Skin of body (tissue), 2 donors: Measurements from ENCODE around the gene MEGF10. TPM values are rescaled to one million over a fixed set of nuclear protein-coding genes. Genes with fewer than 3 reads are reported as not detected.

Source experiments
- DNase-seq: peaks from one replicate; lab custom pipeline; 2025; lab: John Stamatoyannopoulos, UW
- total RNA-seq: library from RNA; depleted of rRNA; stranded (reverse); fragments of >200 nt; gene quantifications from one replicate; pipeline ENCODE4 v1.2.3, GENCODE V29; 2014

Gene MEGF10
- total RNA-seq, 1 donor from 2014 or later, result 4.7 TPM

DNA sequence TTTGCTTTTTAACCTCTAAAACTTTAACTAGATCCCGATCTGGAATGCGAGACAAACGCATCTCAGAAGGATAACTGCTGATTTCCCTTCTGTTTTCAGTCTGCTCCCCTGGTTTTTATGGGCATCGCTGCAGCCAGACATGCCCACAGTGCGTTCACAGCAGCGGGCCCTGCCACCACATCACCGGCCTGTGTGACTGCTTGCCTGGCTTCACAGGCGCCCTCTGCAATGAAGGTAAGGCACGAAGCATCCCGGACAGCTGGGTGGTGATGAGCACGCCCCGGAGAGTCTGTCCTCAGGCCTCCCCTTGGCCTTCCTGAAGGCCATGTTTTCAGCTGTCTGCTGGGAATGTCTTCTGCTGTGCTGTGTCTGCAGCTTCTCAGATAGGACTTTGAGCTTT is 144.0 kb downstream of the MEGF10 start:
- no peak for DNase-seq

DNA sequence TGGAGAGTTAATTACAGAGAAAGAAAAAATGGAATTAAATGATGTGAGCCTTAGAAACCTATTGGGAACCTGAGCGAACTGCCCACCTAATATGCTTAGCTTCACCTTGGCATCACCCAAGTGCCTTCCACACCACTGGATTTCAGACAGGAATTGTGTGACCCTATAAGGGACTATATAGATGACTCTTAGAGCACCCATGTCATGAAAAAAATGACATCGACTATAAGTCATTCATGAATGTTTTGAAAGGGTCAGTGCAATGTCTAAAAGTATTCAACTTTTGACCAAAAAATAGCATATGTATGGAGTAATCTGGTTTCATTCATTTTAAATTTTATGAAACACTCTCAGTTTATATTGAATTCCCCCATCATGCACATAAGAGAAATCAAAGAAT is 145.2 kb downstream of the MEGF10 start:
- DNase-seq, result no peak

DNA sequence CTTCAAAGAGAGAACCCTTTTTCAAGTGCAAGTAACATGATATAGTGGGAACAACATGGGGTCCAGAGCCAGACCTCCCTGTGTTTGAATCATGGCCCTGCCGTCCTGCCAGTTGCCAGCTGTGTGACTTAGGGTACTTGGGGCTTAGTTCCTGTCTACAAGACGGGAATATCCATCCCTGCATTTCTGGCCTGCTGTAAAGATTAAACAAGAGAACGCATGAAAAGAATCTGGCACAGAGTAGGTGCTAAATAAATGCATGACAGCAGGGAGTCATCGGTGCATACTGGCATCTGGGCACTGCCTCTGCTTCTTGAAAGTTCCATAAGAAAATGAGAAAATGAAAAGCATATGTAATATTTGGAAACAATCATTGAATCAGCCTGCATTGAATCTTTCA is 149.0 kb downstream of the MEGF10 start:
- DNase-seq, result no peak

DNA sequence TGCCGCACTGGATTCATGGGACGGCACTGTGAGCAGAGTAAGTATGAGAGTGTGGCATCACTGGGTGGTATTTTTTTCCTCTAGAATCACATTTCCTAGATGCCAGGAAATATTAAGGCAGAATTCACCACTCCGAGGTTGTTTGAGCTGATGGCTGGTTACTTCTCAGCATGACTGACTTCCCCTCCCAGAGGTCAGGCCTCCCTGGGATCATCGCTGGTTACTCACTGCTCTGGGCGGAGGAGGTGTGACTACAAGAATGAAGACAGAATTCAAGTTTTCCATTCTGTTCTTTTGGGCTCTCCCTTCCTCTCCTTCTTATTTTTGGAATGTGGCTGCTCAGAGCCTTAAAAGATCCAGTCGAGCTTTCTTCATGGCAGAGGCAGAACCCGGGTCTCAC is 150.2 kb downstream of the MEGF10 start:
- DNase-seq, result no peak

DNA sequence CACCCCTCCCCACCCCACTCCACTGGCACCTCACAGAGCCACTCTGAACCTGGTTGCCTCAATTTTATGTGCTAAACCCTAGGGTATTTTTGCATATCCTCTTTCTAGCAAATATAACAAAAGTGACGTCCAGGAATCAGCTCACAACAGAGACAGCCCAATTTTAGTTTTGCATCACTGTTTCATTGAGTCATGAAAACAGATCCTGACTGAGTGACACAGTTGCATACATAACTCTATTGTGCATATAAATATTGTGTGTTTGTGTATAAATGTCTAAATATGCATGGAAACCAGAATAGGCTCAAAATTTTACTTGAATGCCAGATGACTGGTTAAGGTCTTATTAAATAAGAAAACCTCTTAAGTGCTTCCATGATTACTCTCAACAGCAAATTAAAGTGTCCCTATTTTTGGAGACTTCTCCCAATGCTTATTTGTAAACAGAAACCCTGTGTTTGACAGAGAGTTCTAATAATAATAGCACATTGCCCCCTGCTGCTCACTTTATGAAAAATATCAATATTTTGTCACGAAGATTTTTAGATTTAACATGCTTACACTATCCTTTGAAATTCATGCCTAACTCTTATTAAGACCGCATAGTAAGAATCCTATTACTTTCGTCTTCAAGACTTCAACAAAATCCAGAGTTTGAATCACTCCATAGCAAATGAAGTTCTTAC is 151.3 kb downstream of the MEGF10 start:
- DNase-seq, result peak; percentile 14

DNA sequence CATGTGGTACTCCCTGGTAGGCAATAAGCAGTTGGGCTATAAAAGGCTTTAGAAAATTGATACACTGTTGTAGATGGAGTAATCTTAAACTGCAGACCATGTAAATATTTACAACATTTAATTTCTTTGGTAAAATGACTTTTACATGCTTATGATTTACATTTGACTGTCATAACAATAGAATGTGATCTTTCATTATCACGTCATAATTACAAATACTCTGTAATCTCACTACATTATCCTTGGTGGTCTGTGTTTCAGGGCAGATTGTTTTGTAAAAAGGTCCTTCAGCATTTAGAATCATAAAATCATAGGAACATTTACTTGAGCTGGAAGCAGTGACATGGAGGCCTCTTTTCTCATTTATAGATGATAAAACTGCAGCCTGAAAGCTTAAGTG is 153.6 kb downstream of the MEGF10 start:
- DNase-seq, result no peak

DNA sequence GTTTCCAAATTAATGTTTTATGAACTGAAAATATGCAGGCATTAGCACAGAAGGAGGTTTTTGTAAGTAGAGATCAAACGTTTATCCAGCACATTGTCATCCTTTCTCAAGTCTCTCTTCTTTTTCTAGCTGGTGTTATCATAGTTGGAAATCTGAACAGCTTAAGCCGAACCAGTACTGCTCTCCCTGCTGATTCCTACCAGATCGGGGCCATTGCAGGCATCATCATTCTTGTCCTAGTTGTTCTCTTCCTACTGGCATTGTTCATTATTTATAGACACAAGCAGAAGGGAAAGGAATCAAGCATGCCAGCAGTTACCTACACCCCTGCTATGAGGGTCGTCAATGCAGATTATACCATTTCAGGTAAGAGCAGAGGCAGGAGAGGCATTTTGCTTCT is 154.7 kb downstream of the MEGF10 start:
- DNase-seq, result no peak

DNA sequence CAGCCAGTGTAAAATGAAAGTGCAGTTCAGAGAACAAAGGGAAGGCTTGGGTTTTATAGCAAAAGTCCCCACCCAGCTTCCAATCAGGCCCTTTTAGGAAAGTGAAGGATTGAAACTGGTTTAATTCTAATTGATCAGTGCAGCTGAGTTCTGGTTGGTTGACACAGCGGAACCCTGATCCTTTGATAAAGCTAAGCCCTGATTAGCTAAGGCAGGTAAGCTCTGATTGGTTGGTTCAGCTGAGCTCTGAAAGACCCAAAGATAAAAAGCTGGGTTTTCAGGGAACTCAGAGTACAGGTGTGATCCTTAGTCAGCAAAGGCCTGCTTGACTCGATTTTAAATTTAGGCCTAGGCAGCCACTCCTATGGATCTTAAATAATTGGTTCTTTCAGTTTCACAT is 156.0 kb downstream of the MEGF10 start:
- no peak for DNase-seq

DNA sequence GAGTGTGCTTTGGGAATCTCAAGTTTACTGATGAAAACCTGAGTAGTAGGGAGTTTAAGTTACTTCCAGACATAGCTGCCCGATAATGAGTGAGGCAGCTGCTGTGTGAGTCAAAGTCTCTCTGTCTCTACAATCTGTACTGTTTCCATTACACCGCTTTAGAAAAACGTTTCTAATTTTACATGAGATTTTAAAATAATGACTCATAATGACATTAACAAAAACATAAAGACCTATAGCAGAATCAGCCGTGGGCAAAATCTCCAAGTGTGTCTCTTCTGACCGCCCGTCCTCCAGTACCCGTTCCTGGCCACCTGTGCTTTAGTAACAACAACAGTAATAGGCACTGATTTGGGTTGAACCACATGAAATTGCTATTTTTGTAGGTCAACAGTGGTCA is 157.2 kb downstream of the MEGF10 start:
- no peak for DNase-seq

DNA sequence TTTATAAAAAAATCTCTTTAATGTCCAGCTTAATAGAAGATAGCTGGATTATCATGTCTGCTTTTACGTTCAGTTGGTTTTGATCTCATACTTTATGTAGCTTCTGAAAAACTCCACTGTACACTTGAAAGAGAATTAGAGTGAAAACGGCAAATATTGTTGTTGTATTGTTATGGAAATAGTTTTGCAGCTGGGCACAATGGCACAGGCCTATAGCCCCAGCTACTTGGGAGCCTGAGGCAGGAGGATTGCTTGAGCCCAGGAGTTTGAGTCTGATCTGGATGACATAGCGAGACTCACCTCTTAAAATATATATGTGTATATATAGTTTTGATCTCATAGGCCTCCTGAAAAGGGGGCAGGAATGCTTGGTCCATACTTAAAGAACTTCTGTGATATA is 159.4 kb downstream of the MEGF10 start:
- DNase-seq, result no peak

DNA sequence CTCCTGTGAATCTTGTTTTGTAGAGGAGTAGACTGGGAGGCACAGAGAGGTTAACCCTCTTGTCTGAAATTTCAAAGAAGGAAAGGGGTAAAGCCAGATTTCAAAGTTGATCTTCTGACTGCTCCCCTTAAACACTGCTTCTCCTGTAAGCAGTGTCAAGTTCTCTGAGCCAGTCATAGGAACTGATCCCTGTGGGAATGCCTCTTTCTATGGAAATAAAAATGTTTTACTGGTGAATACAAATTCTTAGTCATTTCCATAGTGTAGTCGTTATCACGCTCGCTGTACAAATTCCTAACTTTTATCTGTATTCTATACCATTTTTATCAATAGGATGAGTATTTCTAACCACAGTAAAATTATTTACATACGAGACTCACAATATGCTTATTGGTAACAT is 160.5 kb downstream of the MEGF10 start:
- DNase-seq, result no peak

DNA sequence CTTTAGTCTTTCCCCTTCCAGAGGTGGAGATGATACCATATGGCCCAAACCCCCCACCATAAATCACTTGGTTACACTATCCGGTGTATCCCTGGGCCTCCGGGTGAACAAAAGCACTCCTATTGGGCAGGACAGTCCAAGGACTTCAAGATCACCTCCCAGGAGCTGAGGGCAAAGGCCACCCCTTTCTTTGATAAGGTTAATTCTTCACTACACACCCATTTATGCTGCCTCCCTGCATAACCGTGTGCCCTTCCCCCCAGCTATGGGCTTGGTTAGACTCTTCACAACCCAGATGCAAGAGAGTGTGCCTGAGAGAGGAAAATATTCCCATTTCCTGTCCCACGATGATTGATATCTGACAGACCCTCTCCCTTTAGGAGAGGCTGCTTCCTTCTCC is 162.0 kb downstream of the MEGF10 start:
- DNase-seq, result no peak

DNA sequence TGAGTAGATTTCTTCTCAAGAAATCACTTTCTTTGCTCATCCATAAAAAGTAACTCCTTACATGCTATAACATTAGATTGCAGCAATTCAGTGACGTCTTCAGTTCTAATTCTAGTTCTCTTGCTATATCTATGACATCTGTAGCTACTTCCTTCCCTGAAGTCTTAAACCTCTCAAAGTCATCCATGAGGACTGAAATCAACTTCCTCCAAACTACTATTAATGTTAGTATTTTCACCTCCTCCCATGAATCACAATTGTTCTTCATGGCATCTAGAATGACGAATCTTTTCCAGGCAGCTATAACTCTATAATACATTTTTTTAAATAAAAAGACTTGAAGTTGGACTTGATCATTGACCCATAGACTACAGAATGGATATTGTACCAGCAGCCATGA is 180.6 kb downstream of the MEGF10 start:
- no peak for DNase-seq

DNA sequence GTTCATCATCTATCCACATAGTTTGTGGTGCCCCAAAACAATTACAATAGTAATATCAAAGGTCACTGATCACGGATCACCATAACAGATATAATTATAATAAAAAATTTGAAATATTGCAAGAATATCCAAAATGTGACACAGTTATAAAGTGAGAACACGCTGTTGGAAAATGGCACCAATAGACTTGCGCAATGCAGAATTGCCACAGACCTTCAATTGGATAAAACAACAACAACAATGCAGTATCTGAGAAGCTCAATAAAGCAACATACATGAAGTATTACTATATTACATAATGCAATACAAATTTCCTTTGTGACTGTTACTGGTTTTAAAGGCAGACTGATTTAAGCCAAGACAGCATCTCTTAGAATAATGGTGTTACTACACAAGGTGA is 182.1 kb downstream of the MEGF10 start:
- DNase-seq, result no peak

DNA sequence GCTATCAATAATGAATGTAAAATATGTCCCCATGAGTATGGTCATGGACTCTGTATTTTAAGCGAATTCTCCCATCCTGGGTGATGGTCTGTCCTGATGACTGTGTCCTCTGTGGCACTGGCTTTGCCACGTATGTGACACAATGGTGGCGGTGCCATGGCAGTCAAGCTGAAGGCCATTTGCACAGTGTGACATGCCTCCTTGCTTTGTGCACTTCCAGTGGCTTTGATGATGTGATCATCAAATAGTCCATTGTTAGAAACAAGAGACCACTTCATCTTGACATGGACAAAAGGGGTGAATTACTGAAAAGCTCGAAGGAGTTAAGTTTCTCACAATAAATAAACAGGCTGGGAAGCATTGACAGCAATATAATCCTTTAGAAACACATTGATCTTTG is 195.9 kb downstream of the MEGF10 start:
- DNase-seq, result no peak

DNA sequence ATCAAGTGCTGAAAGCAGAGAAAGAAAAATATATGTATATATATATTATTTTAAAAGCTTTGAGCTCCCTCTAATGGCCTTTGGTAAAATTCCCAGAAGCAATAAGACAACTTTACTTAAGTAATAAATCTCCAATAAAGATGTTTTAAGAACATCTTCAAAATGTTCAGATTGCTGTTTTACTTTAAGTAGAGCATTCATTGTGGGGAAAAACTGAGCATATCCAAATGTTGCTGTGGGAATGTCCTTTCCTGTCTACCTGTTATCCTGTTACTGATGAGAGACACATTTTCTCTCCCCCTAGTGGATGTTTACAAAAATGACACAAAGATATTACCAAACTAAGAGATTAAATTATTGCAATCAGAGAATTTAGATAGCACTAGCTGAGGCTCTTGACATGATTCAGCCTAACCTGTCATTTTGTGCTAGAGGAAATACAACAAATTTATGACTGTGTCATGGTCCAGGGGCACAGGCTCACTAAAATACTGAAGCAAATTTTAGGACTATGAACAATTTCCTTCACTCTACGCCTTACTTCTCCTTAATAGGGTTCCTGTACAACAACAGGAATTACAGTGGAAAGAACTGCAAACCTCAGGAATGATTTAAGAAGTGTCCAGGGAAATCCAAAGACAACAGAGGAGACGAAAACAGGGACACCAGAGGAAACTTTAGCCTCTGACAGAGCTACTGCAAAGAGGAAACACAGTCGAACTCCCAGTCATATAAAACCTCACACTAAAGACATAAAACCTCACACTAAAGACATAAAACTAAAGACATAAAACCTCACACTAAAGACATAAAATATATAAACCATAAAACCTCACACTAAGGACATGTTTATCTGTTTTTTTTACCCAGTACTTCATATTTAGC is 202.5 kb downstream of the MEGF10 start:
- peak; percentile 65 for DNase-seq

DNA sequence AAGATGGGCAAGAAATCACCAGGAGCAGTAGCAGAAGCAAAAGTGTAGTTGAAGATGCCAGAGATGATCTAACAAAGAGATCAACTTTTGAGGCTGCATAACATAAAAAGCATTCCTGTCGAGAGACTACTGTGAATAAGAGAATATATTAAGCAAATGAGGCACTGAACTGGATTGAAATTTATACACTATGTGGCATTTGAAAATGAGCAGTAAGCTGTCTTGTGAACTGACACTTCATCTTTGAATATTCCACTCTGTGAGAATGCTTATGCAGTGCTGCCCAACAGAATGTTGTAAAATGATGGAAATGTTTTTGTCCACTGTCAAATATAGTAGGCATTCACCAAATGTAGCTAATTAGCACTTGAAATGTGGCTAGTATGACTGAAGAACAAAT is 208.0 kb downstream of the MEGF10 start:
- DNase-seq, result no peak

DNA sequence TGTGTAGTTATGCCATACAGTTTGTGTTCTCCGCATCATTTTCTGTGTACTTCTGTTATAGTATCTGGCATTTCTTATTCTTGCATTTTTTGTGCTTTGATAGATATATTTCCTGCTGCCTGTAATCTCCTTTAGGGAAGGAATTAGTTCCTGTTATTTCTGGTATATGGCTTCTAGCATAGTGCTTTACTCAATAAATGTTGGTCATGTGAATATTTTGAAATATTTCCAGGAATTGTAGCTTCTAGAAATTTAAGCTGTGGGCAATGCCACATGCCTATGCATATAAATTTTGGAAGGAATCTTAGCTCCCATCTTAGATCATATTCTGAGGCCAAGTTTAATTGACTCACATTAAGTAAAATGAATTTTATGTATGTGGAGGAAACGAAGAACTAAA is 215.3 kb downstream of the MEGF10 start:
- DNase-seq, result no peak

DNA sequence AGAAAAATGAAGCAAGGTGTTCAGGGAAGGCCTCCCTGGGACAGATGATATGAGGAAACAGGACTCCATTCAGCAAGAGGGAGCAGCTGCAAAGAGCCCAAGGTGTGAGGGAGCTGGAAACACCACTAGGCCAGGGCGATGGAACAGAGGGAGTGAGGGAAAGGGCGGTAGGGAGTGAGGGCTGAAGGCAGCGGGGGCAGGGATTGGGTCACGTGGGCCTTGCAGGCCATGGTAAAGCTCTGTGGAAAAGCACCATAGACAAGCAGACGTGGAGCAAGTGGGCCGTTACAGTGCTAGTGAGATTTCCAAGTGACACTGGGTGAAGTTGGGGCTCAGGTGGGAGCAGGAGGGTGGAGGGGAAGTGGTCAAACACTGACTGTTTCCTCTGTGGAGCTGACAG is 216.0 kb downstream of the MEGF10 start:
- no peak for DNase-seq

DNA sequence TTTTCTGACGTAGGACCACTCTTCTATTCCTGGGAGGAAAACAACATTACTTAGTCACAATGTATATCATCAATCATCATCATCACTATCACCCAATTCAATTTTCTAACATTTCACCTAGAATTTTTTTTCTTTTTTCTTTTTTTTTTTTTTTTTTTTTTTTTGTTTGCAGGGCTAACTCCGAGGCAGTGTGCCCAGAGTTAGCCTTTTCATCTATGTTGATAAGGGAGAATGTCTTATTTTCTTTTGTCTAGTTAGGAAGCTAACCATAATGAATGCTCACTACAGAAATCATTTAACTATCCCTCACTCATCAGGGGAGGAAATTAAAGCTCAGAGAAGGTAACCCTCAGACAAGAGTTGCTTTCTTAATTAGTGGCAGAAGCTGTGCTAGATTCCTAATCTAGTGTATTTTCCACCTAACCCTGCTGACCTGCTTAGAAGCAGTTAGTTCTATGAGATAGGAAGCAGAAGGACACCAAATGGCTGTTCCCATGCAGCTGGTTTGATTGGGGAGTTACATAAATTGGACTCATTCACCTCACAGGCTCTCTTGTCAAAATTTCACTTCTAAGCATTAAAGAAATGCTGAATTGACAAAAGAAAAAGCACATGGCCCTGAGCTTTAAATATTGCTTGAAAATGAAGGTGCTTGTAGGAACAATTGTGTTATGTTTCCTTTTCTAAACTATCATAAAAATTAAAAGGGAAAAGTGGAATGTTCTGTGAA is 218.2 kb downstream of the MEGF10 start:
- no peak for DNase-seq
